BLaER1 treated with 17β-estradiol and CSF1 and Interleukin-3, amounts not matched to agents 10 nM and 100 nM (cell line): Measurements from ENCODE around the gene ODAD3.
A peak's percentile ranks its signal among the peaks of the same experiment; 100 is the strongest.

ENCODE experiments used
- H3K27ac ChIP-seq, 11 experiments: shearing (Covaris generic); formaldehyde crosslinking; 2 replicates each; pipeline ENCODE4 v1.8.1; 2022
- H3K27me3 ChIP-seq, 11 experiments: shearing (Covaris generic); formaldehyde crosslinking; 2 replicates each; pipeline ENCODE4 v1.8.1; 2022
- H3K36me3 ChIP-seq, 11 experiments: shearing (Covaris generic); formaldehyde crosslinking; 2 replicates each; pipeline ENCODE4 v1.8.1; 2022
- H3K4me1 ChIP-seq, 10 experiments: shearing (Covaris generic); formaldehyde crosslinking; 2 replicates each; pipeline ENCODE4 v1.8.1; 2022
- H3K4me2 ChIP-seq, 11 experiments: shearing (Covaris generic); formaldehyde crosslinking; 2 replicates each; pipeline ENCODE4 v1.8.1; 2022
- H3K4me3 ChIP-seq, 10 experiments: shearing (Covaris generic); formaldehyde crosslinking; 2 replicates each; pipeline ENCODE4 v1.8.1; 2022
- H3K9ac ChIP-seq, 11 experiments: shearing (Covaris generic); formaldehyde crosslinking; 2 replicates each; pipeline ENCODE4 v1.8.1; 2022
- H3K9me3 ChIP-seq, 11 experiments: shearing (Covaris generic); formaldehyde crosslinking; replicated peaks in 1 of 11; 2 replicates each; pipeline ENCODE4 v1.8.1; 2022
- H4K20me1 ChIP-seq, 11 experiments: shearing (Covaris generic); formaldehyde crosslinking; 2 replicates each; pipeline ENCODE4 v1.8.1; 2022
- Cebpa-rat ChIP-seq, 11 experiments: shearing (Covaris generic); IDR thresholded peaks; 2 replicates each; pipeline ENCODE4 v1.8.1; 2022

ODAD3 gene

DNA sequence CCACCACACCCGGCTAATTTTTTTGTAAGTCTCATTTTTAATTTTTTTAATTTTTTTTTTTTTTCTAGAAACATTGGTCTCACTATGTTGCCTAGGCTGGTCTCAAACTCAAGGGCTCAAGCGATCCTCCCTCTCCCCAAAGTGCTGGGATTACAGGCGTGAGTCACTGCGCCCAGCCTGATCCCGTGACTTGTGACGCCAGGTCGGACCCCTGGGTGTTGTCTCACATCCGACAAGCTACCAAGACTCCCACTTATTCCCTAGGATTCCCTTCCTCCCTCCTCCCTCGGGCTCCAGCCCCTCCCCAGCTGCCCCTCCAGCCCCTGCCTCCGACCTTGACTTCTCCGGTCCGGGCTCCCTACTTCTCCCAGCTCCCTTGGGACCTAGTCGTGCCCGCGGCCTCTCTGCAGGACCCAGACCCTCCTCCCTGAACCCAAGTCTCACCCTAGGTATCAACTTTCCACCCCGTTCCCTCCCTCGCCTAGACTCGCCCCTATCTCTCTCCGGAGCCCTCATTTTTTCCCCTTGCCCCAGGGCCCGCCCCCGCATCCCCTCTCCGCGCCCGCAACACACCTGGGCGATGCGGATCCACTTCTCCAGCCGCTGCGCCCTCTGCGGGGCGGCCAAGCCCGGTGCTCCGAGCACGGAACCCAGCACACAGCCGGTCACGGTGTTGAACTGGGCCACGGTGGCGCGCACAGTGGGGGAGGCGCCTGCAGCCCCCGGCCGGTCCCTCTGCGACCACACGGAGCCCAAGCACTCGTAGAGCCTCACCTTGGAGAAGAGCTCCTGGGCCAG is 28.9 kb downstream of the ODAD3 start:
- H3K9ac ChIP-seq: no peak overlapping the region
- no peak overlapping the region for H3K4me3 ChIP-seq

DNA sequence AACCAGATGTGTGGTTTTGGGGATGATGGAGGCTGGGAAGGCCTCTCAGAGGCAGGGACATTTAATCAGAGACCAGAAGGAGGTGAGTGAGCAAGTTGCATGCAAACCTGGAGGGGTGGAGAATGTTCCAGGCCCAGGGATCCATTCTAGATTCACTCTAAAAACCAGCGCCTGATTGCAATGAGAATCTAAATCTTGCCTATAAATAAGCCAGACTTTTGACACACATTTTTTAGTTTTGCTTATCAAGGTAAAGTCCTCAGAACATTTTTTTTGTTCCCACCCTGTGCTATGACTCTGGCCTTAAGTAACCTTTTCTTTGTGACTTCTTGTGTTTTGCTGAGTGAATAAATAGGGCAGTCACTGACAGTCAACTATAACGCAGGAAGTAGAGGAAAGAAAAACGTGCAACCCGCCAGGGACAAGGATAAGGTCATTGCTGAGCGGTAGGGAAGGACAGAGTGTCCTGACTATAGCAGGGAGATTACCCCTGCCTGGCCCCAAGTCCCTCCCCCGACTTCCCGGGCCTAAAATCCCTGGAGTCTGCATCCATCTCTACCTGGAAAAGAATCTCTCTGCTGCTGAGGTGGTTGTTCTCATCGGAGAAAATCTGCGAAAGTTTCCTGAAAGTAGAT is 30.2 kb downstream of the ODAD3 start:
- peaks cover 5 to 18% (median 13%) of the 10 kb centered on the region in 10 experiments; a peak in 12 of 20 replicates for H3K4me1 ChIP-seq
- H3K9me3 ChIP-seq: no peaks in the 10 kb centered on the region
- H3K27ac ChIP-seq: no peak overlapping the region
- H4K20me1 ChIP-seq: no peaks in the 10 kb centered on the region
- no peak for TF ChIP-seq Cebpa-rat (IDR thresholded peaks at IDR 0.05)
- H3K4me2 ChIP-seq: peak overlapping the region in 4 of 11 experiments; percentile 5 to 38 (median 24); a peak in 3 of 22 replicates
- H3K27me3 ChIP-seq: peaks cover 0 to 13% (median 7%) of the 10 kb centered on the region in 11 experiments; a peak in 11 of 22 replicates
- H3K36me3 ChIP-seq: no peaks in the 10 kb centered on the region
- H3K9ac ChIP-seq: 0 out of 22 replicates have a peak overlapping the region, but pooled peaks of 1 of the 11 experiments have one; percentile 2
- no peak overlapping the region for H3K4me3 ChIP-seq

More for the DNA sequence above, 28.9 kb downstream of the ODAD3 start:
- Histone ChIP-seq H3K36me3 (no peaks in the 10 kb centered on the region), H3K9me3 (no peaks in the 10 kb centered on the region), H3K4me1 (peaks cover 5 to 18% (median 13%) of the 10 kb centered on the region in 10 experiments; a peak in 12 of 20 replicates), H3K27me3 (peaks cover 0 to 13% (median 7%) of the 10 kb centered on the region in 11 experiments; a peak in 11 of 22 replicates), H3K4me2 (peak overlapping the region in 9 of 11 experiments; percentile 1 to 64 (median 47); a peak in 15 of 22 replicates), H4K20me1 (no peaks in the 10 kb centered on the region), H3K27ac (no peak overlapping the region)
- no peak for TF ChIP-seq Cebpa-rat (IDR thresholded peaks at IDR 0.05)

DNA sequence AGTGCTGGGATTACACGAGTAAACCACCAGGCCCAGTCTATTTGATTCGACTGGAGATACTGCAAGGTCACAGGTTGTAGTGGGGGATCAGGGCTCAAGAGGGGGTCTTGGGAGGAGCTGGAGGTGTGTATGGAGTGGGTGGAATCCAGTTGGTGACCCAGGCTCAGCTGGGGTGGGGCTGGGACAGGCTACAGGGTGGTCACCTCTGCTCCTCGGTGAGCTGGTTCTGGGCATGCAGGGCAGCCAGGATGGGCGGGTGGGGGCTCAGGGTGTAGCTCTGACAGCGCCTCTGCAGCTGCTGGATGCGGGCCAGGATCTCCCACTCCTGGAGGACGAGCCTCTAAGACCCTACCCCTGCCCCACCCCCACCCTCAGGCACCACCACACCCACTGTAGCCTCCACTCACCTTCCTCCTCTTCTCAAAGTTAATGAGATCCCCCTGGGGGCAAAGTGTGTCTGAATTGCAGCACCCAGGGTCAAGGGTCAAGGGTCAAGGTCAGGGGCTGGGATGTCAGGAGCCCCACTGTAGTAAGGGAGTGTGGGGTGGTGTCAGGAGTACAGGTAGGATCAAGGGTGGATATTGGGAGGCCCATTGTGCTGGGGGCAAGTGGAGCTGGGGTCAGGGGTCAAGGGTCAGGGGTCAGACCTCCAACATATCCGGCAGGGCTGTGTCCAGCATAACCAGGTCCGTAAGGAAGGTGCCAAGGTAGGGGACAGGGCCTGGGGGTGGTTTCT is 32.9 kb downstream of the ODAD3 start:
- peaks cover 5 to 16% (median 12%) of the 10 kb centered on the region in 10 experiments; a peak in 12 of 20 replicates for H3K4me1 ChIP-seq
- H3K27me3 ChIP-seq: peaks cover 0 to 13% (median 7%) of the 10 kb centered on the region in 11 experiments; a peak in 11 of 22 replicates
- H3K9me3 ChIP-seq: no peaks in the 10 kb centered on the region
- no peak overlapping the region for H3K4me3 ChIP-seq
- no peaks in the 10 kb centered on the region for H4K20me1 ChIP-seq
- no peak overlapping the region for H3K4me2 ChIP-seq
- no peak overlapping the region for H3K27ac ChIP-seq
- no peak overlapping the region for H3K9ac ChIP-seq
- H3K36me3 ChIP-seq: no peaks in the 10 kb centered on the region
- TF ChIP-seq Cebpa-rat (IDR thresholded peaks at IDR 0.05): no peak

DNA sequence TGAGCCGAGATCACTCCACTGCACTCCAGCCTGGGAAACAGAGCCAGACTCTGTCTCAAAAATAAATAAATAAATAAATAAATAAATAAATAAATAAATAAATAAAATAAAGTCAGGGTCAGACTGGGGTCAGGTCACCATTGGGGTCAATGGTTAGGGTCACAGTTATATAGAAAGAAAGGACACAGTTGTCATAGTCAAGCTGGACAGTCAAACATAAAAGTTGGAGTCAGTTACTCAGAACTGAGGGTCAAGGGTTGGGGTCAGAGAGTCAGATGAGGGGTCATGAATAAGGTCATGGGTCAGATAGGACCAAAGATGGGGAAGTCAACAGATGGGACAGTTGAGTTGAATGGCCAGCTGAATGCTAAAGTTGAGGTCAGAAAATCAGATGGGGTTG is 34.1 kb downstream of the ODAD3 start:
- TF ChIP-seq Cebpa-rat (IDR thresholded peaks at IDR 0.05): no peak
- H3K36me3 ChIP-seq: no peaks in the 10 kb centered on the region

DNA sequence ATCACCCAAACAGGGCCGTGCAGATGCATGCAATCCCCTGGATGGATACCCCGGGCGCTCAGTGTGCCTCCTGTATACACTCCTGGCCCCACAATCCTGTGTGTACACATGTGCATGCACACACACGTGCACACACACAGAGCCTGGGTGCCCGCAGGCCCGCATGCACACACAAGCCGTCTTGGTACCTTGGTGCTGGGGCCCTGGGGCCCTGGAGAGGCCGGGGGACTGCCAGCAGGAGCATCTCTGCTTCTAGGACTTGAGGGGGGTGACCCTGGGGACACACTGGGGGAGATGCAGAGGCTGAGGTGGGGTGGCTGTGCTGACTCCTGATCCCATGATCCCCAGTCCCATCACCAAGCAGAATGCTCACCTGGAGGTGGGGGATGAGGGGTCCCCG is 35.3 kb downstream of the ODAD3 start:
- peaks cover 0 to 2% (median 0%) of the 10 kb centered on the region in 10 experiments; a peak in 1 of 20 replicates for H3K4me1 ChIP-seq
- H3K9me3 ChIP-seq: no peaks in the 10 kb centered on the region

More for the DNA sequence above, 34.1 kb downstream of the ODAD3 start:
- H3K9me3 ChIP-seq: no peaks in the 10 kb centered on the region
- H4K20me1 ChIP-seq: no peaks in the 10 kb centered on the region
- no peak overlapping the region for H3K27ac ChIP-seq
- H3K4me2 ChIP-seq: no peak overlapping the region
- peaks cover 0 to 8% (median 5%) of the 10 kb centered on the region in 10 experiments; a peak in 6 of 20 replicates for H3K4me1 ChIP-seq
- no peak overlapping the region for H3K4me3 ChIP-seq
- H3K27me3 ChIP-seq: peaks cover 0 to 1% (median 0%) of the 10 kb centered on the region in 11 experiments; a peak in 1 of 22 replicates
- H3K9ac ChIP-seq: no peak overlapping the region

DNA sequence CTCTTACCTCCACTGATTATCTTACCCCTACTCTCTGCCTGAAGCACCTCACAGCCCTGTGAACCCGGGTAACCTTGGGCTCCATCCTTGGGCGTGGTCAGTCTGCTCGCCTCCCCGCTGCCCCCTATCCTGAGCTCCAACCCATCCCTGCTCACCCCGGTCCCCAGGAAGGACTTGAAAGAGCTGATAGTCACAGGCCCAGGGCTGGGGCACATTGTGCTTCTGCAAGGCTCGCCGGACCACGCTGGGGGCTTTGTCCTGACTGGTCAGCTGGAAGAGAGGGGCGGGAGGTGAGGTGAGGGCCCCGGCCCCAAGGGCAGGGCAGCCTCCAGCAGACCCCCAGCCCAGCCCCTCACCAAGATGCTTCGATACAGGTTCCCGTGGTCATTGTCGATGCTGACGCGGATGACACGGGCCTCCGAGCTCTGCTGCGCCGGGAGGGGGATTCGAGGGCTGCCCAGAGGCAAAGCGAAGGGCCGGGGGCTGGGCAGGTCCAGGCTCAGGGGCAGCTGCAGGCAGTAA is 37.8 kb downstream of the ODAD3 start:
- H3K4me1 ChIP-seq: no peaks in the 10 kb centered on the region
- H3K4me2 ChIP-seq: no peak overlapping the region
- no peaks in the 10 kb centered on the region for H3K36me3 ChIP-seq
- H3K4me3 ChIP-seq: no peak overlapping the region
- TF ChIP-seq Cebpa-rat (IDR thresholded peaks at IDR 0.05): no peak
- H3K27me3 ChIP-seq: no peaks in the 10 kb centered on the region
- no peaks in the 10 kb centered on the region for H4K20me1 ChIP-seq
- H3K27ac ChIP-seq: no peak overlapping the region
- no peaks in the 10 kb centered on the region for H3K9me3 ChIP-seq
- no peak overlapping the region for H3K9ac ChIP-seq

More for the DNA sequence above, 35.3 kb downstream of the ODAD3 start:
- H3K9ac ChIP-seq: no peak overlapping the region
- no peak overlapping the region for H3K27ac ChIP-seq
- no peaks in the 10 kb centered on the region for H4K20me1 ChIP-seq
- TF ChIP-seq Cebpa-rat (IDR thresholded peaks at IDR 0.05): no peak
- H3K36me3 ChIP-seq: no peaks in the 10 kb centered on the region
- H3K27me3 ChIP-seq: no peaks in the 10 kb centered on the region
- H3K4me3 ChIP-seq: no peak overlapping the region
- no peak overlapping the region for H3K4me2 ChIP-seq

DNA sequence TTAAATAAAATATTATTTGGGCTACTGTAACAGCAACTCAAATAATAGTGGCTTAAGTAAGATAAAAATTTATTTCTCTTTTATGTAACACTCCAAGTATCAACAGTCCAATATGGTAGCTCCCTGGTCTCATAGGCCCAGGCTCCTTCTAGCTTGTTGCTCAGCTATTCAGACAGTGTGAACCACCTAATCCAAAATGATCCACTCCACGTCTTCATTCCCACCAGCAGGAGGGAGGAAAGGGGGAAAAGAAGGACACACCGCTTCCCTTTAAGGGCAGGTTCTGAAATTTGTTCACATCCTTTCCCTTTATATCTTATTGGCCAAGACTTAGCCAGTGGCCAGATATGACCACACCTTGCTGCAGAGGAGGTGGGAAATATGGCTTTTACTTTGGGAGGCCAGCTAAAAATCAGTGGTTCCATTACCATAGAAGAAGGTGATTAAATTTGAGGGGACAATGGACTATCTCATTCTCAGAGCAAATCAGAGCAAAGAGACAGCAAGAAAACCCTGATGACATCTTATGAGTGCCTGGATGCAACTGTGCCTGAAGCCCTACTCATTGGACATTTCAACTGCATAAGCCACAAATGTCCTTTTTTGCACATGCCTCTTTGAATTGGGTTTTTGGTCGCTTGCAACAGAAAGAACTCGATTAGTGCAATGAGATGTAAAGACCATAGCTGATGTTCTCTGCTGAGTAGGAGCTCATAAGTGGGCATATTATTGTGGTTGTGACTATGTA is 43.8 kb downstream of the ODAD3 start:
- Histone ChIP-seq H3K4me1 (peaks cover 13 to 17% (median 15%) of the 10 kb centered on the region in 10 experiments), H3K36me3 (no peaks in the 10 kb centered on the region), H3K27ac (no peak overlapping the region), H3K9me3 (peaks cover 4 to 12% (median 10%) of the 10 kb centered on the region in 11 experiments; a peak in 19 of 22 replicates), H3K27me3 (no peaks in the 10 kb centered on the region), H3K9ac (no peak overlapping the region), H3K4me2 (no peak overlapping the region), H3K4me3 (no peak overlapping the region), H4K20me1 (no peaks in the 10 kb centered on the region)
- no peak for TF ChIP-seq Cebpa-rat (IDR thresholded peaks at IDR 0.05)

DNA sequence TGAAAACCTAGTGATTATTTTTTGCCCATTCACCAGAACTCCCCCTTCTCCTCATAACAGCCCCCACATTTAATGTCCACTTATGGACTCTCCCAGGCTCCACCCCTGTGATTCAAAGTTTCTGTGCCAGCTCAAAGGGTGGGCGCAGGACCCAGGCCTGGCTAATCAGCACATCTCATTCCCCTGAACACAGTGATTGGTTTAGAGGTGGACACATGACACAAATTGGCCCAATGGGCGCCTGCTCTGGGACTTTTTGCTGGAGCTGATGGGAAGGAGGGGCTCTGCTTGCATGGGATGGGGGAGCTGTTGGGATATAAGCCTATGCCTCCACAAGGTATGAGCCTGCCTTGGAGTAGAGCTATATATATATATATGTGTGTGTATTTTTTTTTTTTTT is 44.6 kb downstream of the ODAD3 start:
- Histone ChIP-seq H3K9me3 (peaks cover 4 to 12% (median 10%) of the 10 kb centered on the region in 11 experiments; a peak in 19 of 22 replicates), H3K4me1 (peaks cover 13 to 17% (median 15%) of the 10 kb centered on the region in 10 experiments), H3K4me2 (no peak overlapping the region), H3K27ac (no peak overlapping the region), H3K4me3 (no peak overlapping the region), H4K20me1 (no peaks in the 10 kb centered on the region), H3K36me3 (no peaks in the 10 kb centered on the region), H3K27me3 (no peaks in the 10 kb centered on the region), H3K9ac (no peak overlapping the region)
- no peak for TF ChIP-seq Cebpa-rat (IDR thresholded peaks at IDR 0.05)
